K562 (cell line): Measurements from ENCODE around the gene DHTKD1.

Source experiments
- CEBPB ChIP-seq: fragments of 450-650 bp; IDR thresholded peaks from 2 replicates; pipeline ENCODE4 v1.6.1; 2016; ENCODE audit warnings: missing genetic modification characterization, missing compliant biosample characterization
- CTCF ChIP-seq, 3 experiments: IDR thresholded peaks in 2 of 3; conservative IDR thresholded peaks in 1 of 3; 2 replicates each; pipeline ENCODE4 v1.5.1; 2011 to 2012; ENCODE audit warnings: low read length in 3 of 3, mild to moderate bottlenecking in 3 of 3, control low read depth in 2 of 3, improper control_type of control experiment in 1 of 3, inconsistent platforms in 1 of 3, low read depth in 1 of 3, mixed read lengths in 1 of 3, moderate library complexity in 1 of 3; ENCODE audit not compliant: insufficient read depth in 2 of 3
- GABPA ChIP-seq: fragments of 200-800 bp; sonication (Bioruptor generic); conservative IDR thresholded peaks from 2 replicates; pipeline ENCODE4 v1.6.1; 2016; ENCODE audit warnings: low read depth, missing genetic modification characterization, missing compliant biosample characterization
- POLR2A ChIP-seq: fragments of 450-650 bp; conservative IDR thresholded peaks from 2 replicates; pipeline ENCODE4 v1.6.1; 2016
- RAD21 ChIP-seq, 2 experiments: fragments of 250-450 bp in 1 of 2; fragments of 450-650 bp in 1 of 2; sonication (Bioruptor Pico) in 1 of 2; formaldehyde crosslinking in 1 of 2; IDR thresholded peaks in 1 of 2; conservative IDR thresholded peaks in 1 of 2; 2 replicates each; pipeline versions ENCODE4 v1.4.0 to v1.8.0; 2020 to 2022; ENCODE audit warnings: mild to moderate bottlenecking in 2 of 2, moderate library complexity in 1 of 2
- RBBP5 ChIP-seq: fragments of 200-600 bp; sonication (generic); IDR thresholded peaks from 2 replicates; pipeline ENCODE4 v1.6.1; 2012; ENCODE audit warnings: borderline replicate concordance, mild to moderate bottlenecking, low read length, control low read depth, inconsistent platforms; ENCODE audit not compliant: insufficient read depth, poor library complexity, severe bottlenecking
- SAFB2 ChIP-seq: fragments of 200-400 bp; formaldehyde crosslinking; IDR thresholded peaks from 2 replicates; pipeline ENCODE4 v1.6.1; 2018; ENCODE audit warnings: borderline replicate concordance, low read length, low read depth, moderate library complexity; ENCODE audit not compliant: severe bottlenecking
- SFPQ ChIP-seq: fragments of 200-400 bp; formaldehyde crosslinking; IDR thresholded peaks from 2 replicates; pipeline ENCODE4 v1.6.1; 2017; ENCODE audit warnings: mild to moderate bottlenecking, low read depth, low read length, moderate library complexity
- STAT6 ChIP-seq: sonication (generic); formaldehyde crosslinking; IDR thresholded peaks from 2 replicates; pipeline ENCODE4 v1.8.1; 2023; ENCODE audit warnings: mild to moderate bottlenecking, missing genetic modification reagents
- TARDBP ChIP-seq: fragments of 450-650 bp; IDR thresholded peaks from 2 replicates; pipeline ENCODE4 v1.6.1; 2016
- ZBTB33 ChIP-seq: sonication (generic); formaldehyde crosslinking; IDR thresholded peaks from 2 replicates; pipeline ENCODE4 v1.8.1; 2023; ENCODE audit warnings: mild to moderate bottlenecking, missing genetic modification reagents
- ZNF311 ChIP-seq: fragments of 250-450 bp; sonication (Bioruptor Pico); IDR thresholded peaks from 2 replicates; pipeline ENCODE4 v1.4.0; 2020; ENCODE audit warnings: mild to moderate bottlenecking, moderate library complexity

- TF ChIP-seq SAFB2 (no peak), STAT6 (CRISPR knock-in tag) (no peak), GABPA (tag) (no peak), RBBP5 (no peak), CEBPB (tag) (no peak), ZBTB33 (CRISPR knock-in tag) (no peak), POLR2A (no peak), CTCF (IDR thresholded peaks at IDR 0.05 in 2 of 3, conservative IDR thresholded peaks at IDR 0.05 in 1 of 3; ENCODE audit: insufficient read depth in 2 of 3, low read depth in 1 of 3, low read length in 3 of 3) (no peak), SFPQ (no peak), RAD21 (CRISPR knock-in tag; conservative IDR thresholded peaks at IDR 0.05 in 1 of 2, IDR thresholded peaks at IDR 0.05 in 1 of 2) (no peak), TARDBP (no peak), ZNF311 (CRISPR knock-in tag) (no peak)
Measured at GRCh38 chr10:12027539-12027938, 41.2 kb upstream of the DHTKD1 start.
